ENCODE results near the gene NUDT1.

NUDT1 gene

GRCh38 chr7:2278026-2278425, 36.0 kb downstream of the NUDT1 start:
- H3K79me2 ChIP-seq (ENCODE audit: insufficient read depth, low read depth): no peaks in the 10 kb centered on the region
- no peaks in the 10 kb centered on the region for H4K20me1 ChIP-seq (ENCODE audit: insufficient read depth)
- no peak overlapping the region for H3K4me3 ChIP-seq (IDR thresholded peaks at IDR 0.05; ENCODE audit: insufficient read depth, low read depth, low read length)
- TF ChIP-seq CTCF (conservative IDR thresholded peaks at IDR 0.05; ENCODE audit: low read depth, low read length): no peak
- no peaks in the 10 kb centered on the region for H3K36me3 ChIP-seq (ENCODE audit: insufficient read depth)
- no peak overlapping the region for H3K27ac ChIP-seq
- H3K27me3 ChIP-seq (ENCODE audit: insufficient read depth, low read depth): no peaks in the 10 kb centered on the region
- H3K9ac ChIP-seq: no peak overlapping the region
- no peak overlapping the region for H3K4me2 ChIP-seq
- no peak overlapping the region for H2AFZ ChIP-seq (ENCODE audit: low read depth)
- no peaks in the 10 kb centered on the region for H3K4me1 ChIP-seq (ENCODE audit: low read depth, poor library complexity, severe bottlenecking)

- no peaks in the 10 kb centered on the region for H3K79me2 ChIP-seq (ENCODE audit: insufficient read depth, low read depth)
- H3K4me1 ChIP-seq (ENCODE audit: low read depth, poor library complexity, severe bottlenecking): no peaks in the 10 kb centered on the region
- H3K36me3 ChIP-seq (ENCODE audit: insufficient read depth): no peaks in the 10 kb centered on the region
- no peak overlapping the region for H3K4me3 ChIP-seq (IDR thresholded peaks at IDR 0.05; ENCODE audit: insufficient read depth, low read depth, low read length)
- TF ChIP-seq CTCF (conservative IDR thresholded peaks at IDR 0.05; ENCODE audit: low read depth, low read length): no peak
- H2AFZ ChIP-seq (ENCODE audit: low read depth): no peak overlapping the region
- no peaks in the 10 kb centered on the region for H3K27me3 ChIP-seq (ENCODE audit: insufficient read depth, low read depth)
- no peak overlapping the region for H3K27ac ChIP-seq
- no peak overlapping the region for H3K9ac ChIP-seq
- H3K4me2 ChIP-seq: no peak overlapping the region
- no peaks in the 10 kb centered on the region for H4K20me1 ChIP-seq (ENCODE audit: insufficient read depth)
Observed at GRCh38 chr7:2279896-2280295, 37.9 kb downstream of the NUDT1 start.

- Histone ChIP-seq H3K4me1 (ENCODE audit: low read depth, poor library complexity, severe bottlenecking) (no peaks in the 10 kb centered on the region), H4K20me1 (ENCODE audit: insufficient read depth) (no peaks in the 10 kb centered on the region), H3K9ac (no peak overlapping the region), H3K4me2 (no peak overlapping the region), H3K27me3 (ENCODE audit: insufficient read depth, low read depth) (no peaks in the 10 kb centered on the region), H2AFZ (ENCODE audit: low read depth) (no peak overlapping the region), H3K36me3 (ENCODE audit: insufficient read depth) (no peaks in the 10 kb centered on the region), H3K27ac (no peak overlapping the region), H3K4me3 (IDR thresholded peaks at IDR 0.05; ENCODE audit: insufficient read depth, low read depth, low read length) (no peak overlapping the region), H3K79me2 (ENCODE audit: insufficient read depth, low read depth) (no peaks in the 10 kb centered on the region)
- TF ChIP-seq CTCF (conservative IDR thresholded peaks at IDR 0.05; ENCODE audit: low read depth, low read length): no peak
Observed at GRCh38 chr7:2280424-2280823, 38.4 kb downstream of the NUDT1 start.

- H3K27me3 ChIP-seq (ENCODE audit: insufficient read depth, low read depth): no peaks in the 10 kb centered on the region
- no peak for TF ChIP-seq CTCF (conservative IDR thresholded peaks at IDR 0.05; ENCODE audit: low read depth, low read length)
- no peaks in the 10 kb centered on the region for H3K36me3 ChIP-seq (ENCODE audit: insufficient read depth)
- H4K20me1 ChIP-seq (ENCODE audit: insufficient read depth): no peaks in the 10 kb centered on the region
- no peak overlapping the region for H3K27ac ChIP-seq
- H3K79me2 ChIP-seq (ENCODE audit: insufficient read depth, low read depth): no peaks in the 10 kb centered on the region
- H2AFZ ChIP-seq (ENCODE audit: low read depth): no peak overlapping the region
- H3K4me2 ChIP-seq: no peak overlapping the region
- no peaks in the 10 kb centered on the region for H3K4me1 ChIP-seq (ENCODE audit: low read depth, poor library complexity, severe bottlenecking)
- H3K9ac ChIP-seq: no peak overlapping the region
- H3K4me3 ChIP-seq (IDR thresholded peaks at IDR 0.05; ENCODE audit: insufficient read depth, low read depth, low read length): no peak overlapping the region
Observed at GRCh38 chr7:2281541-2281940, 39.5 kb downstream of the NUDT1 start.
